GM19238 (cell line): Measurements from ENCODE around the gene WTIP.
"Not testable (repeated sequence)": the region's sequence is repeated elsewhere in the genome, so short reads cannot be mapped to it uniquely, and the experiment has no call there.

ENCODE experiments used
- DNase-seq: peaks from one replicate; pipeline ENCODE4 v3.0.0; 2011; ENCODE audit warnings: low spot score; ENCODE audit not compliant: insufficient read length

Gene WTIP

DNA sequence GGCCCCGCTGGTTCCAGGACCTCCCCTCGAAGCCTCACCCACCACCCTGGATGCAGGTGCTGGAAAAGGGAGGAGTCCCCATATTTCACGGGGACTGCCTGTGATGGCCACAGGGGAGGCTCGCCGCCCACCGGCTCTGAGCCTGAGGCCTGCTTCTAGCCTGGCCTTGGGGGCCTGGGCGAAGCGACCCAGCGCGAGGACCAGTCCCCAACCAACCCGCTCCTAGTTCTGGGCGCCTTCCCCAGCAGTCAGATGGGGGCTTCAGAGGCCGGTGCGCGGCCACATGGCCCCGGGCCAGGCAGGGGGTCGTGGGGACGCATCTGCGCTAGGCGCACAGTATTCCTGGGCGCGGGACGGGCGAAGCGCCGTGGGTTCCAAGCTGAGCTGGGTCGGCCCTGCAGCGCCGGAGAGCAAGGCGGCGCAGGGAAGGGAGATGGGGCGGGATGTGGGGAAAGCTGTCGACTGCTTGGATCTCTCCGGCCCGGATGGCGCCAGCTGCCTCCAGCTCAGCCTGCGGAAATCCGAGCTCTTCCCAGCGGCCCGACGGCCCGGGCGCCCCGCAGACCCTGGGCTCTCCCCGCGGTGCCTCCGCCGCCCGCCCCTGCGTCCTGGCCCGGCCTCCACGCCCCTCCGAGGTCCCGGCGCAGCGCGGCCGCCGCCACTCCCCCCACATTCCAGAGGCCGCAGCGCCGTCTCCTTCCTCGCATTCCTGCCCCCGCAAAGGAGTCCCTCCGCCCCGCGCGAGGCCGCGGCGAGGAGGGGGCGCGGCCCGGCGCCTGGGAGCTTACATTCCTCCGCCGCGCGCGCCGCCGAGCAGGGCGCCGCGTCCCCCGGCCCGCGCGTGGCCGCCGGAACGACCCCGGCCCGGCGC, at the start of gene WTIP:
Gene WTIP (plus strand): TSS at position 788 of the 871 bp plus-strand sequence. CDS start 217 bp downstream, outside the sequence.
- no peak for DNase-seq

DNA sequence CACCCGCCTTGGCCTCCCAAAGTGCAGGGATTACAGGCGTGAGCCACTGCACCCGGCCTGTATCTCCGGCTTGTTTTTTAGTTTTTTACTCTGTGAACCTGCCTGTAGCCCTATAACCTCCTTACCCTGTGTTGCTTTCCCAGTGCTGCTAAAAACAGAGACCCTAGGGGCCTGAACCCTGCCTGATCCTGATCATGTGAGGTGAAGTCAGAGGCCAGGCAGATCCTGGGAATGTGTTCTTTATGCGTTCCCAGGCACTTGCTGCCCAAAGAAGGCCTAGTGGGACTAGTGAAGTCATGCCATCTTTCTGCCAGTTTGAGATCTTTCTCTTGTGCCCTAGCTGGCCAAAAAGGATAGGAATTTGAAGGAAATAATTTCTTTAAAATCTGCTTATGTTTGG, 48.8 kb upstream of the WTIP start:
- DNase-seq, result no peak

DNA sequence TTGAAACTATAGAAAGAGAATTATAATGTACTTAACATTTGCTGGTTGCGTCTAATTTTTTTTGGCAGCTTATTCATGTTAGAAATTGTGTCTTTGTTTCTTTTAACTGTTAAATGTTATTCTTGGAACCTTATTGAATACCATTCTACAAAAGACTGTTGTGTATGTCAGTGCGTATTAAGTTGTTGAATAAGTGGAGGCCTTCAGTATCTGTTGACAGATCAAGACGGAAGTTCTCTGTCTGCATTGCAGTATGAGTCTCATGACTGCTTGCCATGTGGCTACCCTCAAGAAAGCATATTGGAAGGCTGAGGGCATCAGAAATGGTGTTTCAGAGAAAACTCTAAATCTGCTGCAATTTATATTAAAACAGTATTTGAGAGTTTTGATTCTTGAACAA, 44.8 kb upstream of the WTIP start:
- no peak for DNase-seq

DNA sequence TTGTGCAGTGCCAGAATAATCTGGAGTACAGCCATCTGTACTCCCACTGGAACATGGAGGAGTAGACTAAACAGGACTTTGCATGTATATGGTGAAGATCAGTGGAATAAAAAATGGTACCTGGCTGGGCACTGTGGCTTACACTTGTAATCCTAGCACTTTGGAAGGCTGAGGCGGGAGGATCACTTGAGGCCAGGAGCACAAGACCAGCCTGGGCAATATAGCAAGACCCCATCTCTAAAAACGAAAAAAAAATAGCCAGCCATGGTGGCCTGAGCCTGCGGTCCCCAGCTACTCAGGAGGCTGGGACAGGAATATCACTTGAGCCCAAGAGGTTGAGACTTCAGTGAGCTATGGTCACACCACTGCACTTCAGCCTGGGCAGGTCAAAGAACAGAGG, 33.4 kb upstream of the WTIP start:
- DNase-seq, result no peak

DNA sequence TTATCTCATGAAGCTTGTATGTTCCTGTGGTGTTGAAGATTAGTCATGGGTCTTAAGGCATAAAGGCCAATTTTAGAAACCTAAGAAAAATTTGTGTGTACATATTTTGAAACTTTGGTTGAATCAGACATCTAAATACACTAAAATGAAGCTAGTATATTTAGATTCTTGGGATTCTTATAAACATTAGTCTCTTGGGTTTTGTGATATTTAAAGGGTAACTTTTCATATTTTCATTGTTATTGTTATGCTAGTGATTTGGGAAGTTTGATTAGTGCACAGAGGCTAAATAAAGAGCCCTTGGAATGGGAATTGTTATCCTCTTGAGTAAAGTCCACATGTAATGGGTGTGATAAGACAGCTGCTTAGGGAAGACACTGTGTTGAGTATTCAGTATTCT, 28.8 kb upstream of the WTIP start:
- DNase-seq, result no peak

DNA sequence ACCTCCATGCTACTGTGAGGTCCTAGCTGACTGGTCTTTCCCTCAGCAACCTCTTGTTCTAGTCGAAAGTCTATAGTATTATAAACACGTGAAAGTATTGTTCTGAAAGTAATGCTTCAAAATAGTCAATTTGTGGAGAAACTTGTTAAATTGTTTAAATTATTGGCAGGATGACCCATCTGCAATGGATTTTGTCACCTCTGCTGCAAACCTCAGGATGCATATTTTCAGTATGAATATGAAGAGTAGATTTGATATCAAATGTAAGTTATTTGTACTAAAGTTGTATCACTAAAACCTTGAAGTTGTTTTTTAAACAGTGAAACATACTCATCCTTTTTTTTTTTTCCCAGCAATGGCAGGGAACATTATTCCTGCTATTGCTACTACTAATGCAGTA, 27.5 kb upstream of the WTIP start:
- DNase-seq, result no peak

DNA sequence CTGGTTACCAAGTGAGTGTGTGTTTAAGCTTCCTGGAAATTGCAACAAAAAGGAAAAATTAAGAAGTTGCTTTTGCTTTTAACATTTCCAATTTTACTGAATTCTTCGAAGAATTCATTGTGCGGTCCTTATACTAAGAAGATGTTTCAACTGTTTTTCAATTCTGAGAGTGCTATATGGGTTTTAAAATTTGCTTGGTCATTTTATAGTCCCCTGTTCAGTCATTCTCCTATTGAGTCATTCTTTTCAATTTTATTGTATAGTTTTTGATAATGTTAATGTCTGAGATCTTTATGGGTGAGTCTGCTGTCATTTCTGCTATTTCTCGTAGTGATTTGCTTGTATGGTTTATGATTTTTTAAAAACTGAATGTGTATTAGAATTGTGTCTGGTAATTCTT, 26.9 kb upstream of the WTIP start:
- DNase-seq, result no peak

DNA sequence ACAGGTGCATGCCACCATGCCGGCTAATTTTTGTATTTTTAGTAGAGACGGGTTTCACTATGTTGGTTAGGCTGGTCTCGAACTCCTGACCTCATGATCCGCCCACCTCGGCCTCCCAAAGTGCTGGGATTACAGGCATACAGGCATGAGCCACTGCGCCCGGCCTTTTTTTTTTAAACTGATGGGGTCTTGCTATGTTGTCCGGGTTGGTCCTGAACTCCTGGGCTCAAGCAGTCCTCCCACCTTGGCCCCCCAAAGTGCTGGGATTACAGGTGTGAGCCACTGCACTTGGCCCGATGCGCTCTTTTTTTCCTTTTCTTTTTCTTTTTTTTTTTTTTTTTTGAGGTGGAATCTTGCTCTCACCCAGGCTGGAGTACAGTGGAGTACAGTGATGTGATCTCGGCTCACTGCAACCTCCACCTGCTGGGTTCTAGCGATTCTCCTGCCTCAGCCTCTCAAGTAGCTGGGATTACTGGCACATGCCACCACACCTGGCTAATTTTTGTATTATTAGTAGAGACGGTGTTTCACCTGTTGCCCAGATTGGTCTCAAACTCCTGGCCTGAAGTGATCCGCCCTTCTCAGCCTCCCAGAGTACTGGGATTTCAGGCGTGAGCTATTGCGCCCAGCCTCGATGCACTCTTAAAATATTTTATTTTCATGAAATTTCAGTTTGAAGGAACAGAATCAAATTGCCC, 25.6 kb upstream of the WTIP start:
- DNase-seq, result not testable (repeated sequence)

DNA sequence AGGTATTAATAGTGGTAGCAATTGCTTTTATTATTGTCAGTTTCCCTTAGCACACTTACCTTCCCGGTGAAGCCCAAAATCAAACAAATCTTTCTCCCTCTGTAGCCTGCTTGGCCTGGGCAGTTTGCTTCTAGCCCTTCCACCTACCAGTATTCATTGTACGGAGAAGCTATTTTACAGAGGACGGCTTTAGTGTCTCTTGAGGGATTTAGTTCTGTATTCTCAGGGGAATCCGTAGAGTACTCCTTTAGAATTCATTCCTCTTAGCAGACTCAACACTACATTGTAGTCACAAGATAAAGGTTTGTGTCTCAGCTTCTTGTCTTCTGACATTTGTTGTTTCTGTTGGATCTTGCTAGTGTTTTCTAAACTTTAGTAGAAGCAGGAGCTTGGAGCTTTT, 24.1 kb upstream of the WTIP start:
- no peak for DNase-seq

DNA sequence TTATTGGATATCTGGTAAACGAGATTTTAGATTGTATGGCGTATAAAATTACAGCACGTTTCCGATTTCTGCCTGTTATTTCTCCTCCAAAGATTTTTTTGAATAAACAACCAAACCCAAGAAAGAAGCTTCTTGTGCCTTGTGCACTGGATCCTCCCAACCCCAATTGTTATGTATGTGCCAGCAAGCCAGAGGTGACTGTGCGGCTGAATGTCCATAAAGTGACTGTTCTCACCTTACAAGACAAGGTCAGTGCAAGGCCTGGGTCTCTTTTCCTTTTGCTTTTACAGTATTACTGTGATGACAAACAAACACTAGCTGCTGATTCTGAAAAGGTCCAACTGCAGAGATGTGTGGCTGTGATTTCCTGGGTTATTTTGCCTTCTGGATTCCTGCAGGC, 22.9 kb upstream of the WTIP start:
- no peak for DNase-seq

DNA sequence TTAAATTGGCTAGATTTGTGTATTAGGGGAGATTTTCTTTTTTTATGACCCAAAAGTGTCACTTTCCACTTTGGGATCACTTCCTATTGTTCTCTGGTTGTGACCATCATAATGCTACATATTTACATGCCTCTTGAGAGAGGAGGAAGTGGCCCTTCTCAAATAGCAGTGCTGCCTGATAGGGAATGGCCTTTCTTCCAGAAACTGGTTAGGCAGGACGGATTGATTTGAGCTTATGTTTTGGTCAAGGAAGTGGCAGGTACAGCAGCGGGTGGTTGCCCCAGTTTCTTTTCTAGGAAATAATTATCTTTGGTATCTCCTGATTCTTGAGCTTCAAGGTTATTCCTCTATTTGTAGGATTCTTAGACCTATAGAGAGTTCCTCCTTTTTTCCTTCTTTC, 21.9 kb upstream of the WTIP start:
- DNase-seq, result no peak

DNA sequence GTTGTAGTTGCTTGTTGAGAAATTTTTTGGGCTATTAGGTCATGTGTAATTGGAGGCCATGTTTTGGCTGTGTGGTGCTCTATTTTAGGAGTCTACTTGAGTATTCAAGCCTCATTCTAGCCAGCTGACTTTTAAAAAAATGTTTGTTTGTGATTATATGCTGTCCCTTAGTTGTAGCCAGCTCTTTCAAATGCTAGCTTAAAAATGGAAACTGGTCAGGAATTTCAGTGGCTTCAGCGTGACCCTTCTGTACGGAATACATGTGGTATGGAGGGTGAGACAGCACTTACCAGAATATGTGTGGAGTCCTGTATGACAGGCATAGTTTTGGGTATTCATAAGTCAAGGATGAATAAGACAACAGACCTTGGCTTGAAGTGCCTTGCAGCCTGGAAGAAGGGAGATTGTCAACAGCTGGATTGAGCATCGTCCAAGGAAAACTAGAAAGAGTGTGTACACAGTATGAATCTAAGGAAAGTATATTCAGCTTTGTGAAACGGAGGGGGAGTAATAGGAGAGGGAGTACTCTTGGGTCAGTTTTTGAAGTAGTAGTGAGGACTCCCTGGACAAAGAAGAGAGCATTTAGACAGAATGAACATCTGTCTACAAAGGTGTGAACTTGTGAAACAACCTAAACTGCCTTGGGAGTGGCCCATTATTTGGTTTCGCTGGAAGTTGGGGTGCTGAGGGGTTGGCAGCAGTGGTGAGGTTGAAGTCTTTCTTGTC, 20.0 kb upstream of the WTIP start:
- no peak for DNase-seq

DNA sequence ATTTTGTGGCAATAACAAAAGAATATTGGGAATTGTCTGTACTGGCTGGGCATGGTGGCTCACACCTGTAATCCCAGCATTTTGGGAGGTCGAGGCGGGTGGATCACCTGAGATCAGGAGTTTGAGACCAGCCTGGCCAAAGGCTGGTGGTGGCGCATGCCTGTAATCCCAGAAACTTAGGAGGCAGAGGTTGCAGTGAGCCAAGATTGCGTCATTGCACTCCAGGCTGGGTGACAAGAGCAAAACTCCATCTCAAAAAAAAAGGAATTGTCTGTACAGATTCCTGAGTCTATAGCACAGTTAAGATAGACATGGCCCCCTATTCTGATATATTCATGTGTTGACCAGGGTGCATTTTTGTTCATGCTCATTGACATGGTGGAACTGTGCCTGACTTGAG, 16.8 kb upstream of the WTIP start:
- not testable (repeated sequence) for DNase-seq

DNA sequence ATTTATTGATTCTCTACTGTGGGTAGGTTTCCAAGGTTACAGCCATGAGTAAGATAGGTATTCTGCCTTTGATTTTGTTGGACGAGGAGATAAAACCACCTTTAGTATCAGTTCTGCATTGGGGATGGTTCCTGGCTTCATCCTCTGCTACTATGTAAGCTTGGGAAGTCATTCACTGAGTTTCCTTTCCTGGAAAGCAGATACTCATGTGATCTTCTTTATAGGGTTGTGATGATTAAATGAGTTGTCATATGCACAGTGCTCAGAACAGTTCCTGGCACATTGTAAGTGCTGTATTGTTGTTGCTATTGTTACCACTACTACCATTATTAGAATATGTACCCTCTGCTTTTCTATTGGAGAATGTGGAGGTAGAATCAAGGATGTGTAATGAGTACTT, 13.1 kb upstream of the WTIP start:
- no peak for DNase-seq

DNA sequence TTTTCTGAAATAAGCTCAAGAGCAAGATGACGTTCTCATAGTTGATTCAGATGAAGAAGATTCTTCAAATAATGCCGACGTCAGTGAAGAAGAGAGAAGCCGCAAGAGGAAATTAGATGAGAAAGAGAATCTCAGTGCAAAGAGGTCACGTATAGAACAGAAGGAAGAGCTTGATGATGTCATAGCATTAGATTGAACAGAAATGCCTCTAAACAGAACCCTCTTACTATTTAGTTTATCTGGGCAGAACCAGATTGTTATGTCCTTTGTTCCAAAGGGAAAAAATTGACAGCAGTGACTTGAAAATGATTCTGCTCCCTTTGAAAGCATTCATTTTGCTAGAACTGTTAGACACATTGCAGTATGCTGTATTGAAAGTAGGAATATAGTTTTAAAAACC, 12.5 kb upstream of the WTIP start:
- not testable (repeated sequence) for DNase-seq

DNA sequence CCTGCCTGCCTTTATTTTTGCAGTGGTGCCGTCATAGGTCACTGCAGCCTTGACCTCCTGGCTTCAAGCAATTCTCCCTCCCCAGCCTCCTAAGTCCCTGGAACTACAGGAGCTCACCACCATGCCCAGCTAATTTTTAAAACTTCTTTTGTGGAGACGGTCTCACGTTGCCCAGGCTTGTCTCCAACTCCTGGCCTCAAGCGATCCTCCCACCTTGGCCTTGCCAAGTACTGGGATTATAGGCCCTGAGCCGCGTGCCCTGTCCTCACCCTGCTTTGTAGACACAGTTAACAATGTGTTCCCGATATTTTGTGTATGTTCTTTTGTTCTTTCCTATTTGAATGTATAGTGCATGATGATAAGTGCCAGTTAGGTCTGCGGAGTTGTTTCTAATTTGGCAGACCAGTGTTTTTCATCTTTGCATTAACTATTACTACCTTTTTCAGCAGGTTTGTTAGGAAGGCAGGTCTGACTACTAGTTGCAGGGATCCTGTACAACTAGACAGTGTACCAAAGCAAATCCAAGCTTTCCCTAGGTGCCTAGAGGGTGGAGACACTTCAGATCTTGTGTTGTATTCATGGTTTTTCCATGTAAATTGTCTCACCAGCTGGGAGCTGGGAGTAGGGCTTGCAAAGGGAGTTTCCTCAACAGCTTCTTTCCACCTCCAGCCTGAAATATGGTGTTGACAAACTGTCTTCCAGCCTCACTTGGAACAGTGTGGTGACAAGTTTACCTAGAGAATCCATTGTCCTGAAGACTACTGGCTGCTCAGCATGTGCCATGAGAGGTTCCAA, 9.5 kb upstream of the WTIP start:
- DNase-seq, result no peak

DNA sequence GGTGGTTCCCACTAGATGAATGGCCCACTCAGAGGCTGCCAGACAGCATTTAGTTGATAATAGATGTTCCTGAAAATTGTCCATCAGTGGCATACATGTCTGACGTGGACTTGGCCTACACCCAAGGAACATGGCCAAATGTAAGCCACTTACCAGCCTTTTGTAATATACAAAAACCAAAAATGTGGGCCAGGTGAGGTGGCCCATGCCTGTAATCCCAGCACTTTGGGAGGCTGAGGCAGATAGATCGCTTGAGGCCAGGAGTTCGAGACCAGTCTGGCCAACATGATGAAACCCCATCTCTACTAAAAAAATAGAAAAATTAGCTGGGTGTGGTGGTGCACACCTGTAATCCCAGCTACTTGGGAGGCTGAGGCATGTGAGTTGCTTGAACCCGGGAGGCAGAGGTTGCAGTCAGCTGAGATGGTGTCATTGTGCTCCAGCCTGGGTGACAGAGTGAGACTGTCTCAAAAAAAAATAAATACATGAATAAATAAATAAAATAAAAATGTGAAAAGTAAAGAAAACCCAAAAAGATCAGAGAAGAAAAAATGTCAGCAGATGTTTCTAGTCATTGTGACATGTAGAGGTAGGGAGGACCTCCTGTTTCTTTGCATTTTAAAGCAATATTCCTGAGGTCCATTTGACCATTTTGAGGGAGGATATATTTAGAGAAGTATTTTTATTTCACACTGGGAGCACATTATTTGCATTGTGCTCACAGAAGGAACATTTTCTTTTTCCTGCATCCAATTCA, 7.1 kb upstream of the WTIP start:
- no peak for DNase-seq

DNA sequence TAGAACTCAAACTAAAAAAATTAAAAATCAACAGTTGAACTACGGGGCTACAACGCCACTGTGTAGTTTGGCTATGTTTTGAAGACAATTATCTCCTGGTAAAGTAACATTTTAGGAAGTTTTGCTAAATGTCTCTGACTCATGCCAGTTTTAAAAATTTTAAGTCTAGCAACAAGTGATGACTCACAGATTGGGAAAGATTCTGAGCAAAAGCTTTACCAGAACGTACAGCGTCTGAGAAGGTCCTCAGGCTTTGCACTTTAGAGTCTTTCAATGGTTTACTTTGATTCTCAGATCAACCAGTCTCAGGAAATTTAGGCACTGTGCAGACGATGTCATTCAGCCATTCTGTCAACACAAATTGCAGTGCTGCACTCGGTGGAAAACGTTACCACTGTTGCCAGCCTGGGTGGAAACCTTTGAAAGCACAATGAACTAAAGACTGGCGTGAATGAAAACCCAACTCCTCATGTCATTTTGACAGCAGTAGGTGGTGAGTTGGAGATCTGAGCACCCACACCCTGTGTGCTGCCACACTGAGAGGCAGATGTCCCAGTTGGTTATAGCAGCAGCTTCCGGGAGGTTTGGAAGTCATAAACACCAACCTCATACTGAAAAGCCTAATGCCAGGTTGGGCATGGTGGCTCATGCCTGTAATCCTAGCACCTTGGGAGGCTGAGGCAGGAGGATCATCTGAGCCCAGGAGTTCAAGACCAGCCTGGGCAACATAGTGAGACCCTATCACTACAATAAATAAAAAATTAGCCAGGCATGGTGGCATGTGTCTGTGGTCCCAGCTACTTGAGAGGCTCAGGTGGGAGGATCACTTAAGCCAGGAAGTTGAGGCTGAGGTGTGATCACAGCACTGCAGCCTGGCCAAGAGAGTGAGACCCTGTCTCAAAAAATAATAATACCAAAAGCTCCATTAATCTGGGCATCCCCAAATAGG, 6.3 kb upstream of the WTIP start:
- no peak for DNase-seq

DNA sequence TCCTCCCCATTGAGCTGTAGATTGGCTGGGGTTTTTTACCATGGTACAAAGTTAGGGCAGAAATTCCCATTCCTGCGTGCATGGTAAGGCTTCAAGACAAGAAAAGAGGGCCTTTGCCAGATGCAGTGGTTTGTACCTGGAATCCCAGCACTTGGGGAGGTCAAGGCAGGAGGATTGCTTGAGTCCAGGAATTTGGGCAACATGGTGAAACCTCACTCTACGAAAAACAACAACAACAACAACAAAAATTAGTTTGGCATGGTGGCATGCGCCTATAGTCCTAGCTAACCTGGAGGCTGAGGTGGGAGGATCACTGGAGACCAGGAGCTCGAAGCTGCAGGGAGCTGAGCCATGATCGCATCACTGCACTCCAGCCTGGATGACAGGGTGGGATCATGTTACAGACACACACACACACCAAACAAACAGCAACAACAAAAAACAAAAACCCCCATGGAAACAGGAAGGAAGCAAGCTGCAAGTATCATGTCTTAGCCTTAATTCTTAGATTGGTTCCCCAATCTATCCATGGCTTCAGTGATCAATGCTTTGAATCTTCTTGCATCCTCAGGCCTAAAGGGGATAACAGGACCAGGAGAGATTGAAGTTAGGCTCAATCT, 5.5 kb upstream of the WTIP start:
- DNase-seq, result no peak
